ENCODE results near the gene PLA2G4A. TPM values are rescaled to one million over a fixed set of nuclear protein-coding genes. Genes with fewer than 3 reads are reported as not detected.

Gene PLA2G4A
- total RNA-seq, 1 experiment from 2014 or later, result 3.8 TPM

DNA sequence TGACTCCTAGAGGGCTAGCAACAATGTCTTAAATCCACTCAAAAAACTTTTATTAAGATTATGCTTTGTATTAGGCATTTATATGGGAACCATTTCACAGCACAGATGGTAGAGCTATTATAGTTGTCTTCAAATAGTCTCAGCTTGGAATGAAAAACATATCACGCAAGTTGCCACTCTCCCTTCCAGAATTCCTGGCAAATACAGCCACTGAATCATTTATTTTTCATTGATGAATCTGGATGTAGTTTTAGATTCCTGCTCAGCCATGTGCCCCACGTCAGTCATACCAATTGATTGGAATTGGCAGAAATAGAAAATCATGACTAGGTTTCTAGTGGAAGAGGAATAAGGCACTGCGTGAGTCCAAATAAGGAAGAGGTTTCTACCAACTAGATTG, 165.2 kb downstream of the PLA2G4A start:
- TF ChIP-seq, protein P1, sequence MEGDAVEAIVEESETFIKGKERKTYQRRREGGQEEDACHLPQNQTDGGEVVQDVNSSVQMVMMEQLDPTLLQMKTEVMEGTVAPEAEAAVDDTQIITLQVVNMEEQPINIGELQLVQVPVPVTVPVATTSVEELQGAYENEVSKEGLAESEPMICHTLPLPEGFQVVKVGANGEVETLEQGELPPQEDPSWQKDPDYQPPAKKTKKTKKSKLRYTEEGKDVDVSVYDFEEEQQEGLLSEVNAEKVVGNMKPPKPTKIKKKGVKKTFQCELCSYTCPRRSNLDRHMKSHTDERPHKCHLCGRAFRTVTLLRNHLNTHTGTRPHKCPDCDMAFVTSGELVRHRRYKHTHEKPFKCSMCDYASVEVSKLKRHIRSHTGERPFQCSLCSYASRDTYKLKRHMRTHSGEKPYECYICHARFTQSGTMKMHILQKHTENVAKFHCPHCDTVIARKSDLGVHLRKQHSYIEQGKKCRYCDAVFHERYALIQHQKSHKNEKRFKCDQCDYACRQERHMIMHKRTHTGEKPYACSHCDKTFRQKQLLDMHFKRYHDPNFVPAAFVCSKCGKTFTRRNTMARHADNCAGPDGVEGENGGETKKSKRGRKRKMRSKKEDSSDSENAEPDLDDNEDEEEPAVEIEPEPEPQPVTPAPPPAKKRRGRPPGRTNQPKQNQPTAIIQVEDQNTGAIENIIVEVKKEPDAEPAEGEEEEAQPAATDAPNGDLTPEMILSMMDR (IDR thresholded peaks at IDR 0.05; ENCODE audit: unreplicated experiment), result no peak
- intact Hi-C loops (cut with micrococcal nuclease), result no loop called here
- Mint-ChIP-seq H3K27ac (ENCODE audit: low read depth, unreplicated experiment) (no peak overlapping the region), H3K9me3 (ENCODE audit: unreplicated experiment) (no peaks in the 10 kb centered on the region), H3K36me3 (ENCODE audit: insufficient read depth, unreplicated experiment) (no peaks in the 10 kb centered on the region), H3K27me3 (ENCODE audit: insufficient read depth, unreplicated experiment) (no peaks in the 10 kb centered on the region), H3K4me3 (ENCODE audit: unreplicated experiment) (no peak overlapping the region), H3K4me1 (ENCODE audit: insufficient read depth, unreplicated experiment) (no peaks in the 10 kb centered on the region)
- POLR2A ChIA-PET, result interaction anchor here (0.7 to 2.0 kb wide), 2 partner anchors 8 to 64 kb away, joined by 4 to 7 read pairs; no protein-coding TSS in a partner anchor
- CTCF ChIA-PET, result interaction anchor here (0.6 to 3.2 kb wide), 8 partner anchors 8 to 512 kb away, joined by 3 to 19 read pairs (median 4); partner anchors contain the start of gene PTGS2
- no peak for DNase-seq (ENCODE audit: unreplicated experiment)
- BruUV-seq (replicated peaks), result no TSS peak

DNA sequence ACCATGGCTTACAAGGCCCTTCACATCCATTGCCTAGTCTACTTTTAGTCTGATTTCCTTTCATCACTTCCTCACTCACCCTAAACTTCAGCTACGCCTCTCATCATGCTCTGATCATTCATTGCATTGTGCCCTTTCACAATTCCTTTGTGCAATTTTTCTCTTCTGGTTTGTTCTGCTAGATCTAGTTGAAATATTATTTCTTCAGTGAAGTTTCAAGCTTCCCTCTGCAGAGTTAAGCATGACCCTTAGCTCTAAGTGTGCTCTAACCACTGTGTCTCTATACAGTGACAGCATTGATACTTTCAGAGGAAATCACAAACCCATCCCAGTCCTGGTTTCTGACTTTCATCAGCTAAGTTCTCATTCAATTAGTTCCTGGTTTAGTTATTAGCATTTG, 166.1 kb downstream of the PLA2G4A start:
- intact Hi-C loops (cut with micrococcal nuclease), result no loop called here
- Mint-ChIP-seq H3K4me3 (ENCODE audit: unreplicated experiment) (no peak overlapping the region), H3K4me1 (ENCODE audit: insufficient read depth, unreplicated experiment) (no peaks in the 10 kb centered on the region), H3K27me3 (ENCODE audit: insufficient read depth, unreplicated experiment) (no peaks in the 10 kb centered on the region), H3K27ac (ENCODE audit: low read depth, unreplicated experiment) (no peak overlapping the region), H3K9me3 (ENCODE audit: unreplicated experiment) (no peaks in the 10 kb centered on the region), H3K36me3 (ENCODE audit: insufficient read depth, unreplicated experiment) (no peaks in the 10 kb centered on the region)
- POLR2A ChIA-PET, result no interaction called here
- CTCF ChIA-PET, result interaction anchor here (0.6 to 3.2 kb wide), 7 partner anchors 9 to 515 kb away, joined by 3 to 19 read pairs (median 4); no protein-coding TSS in a partner anchor
- no peak for DNase-seq (ENCODE audit: unreplicated experiment)
- BruUV-seq (replicated peaks), result no TSS peak
- TF ChIP-seq, protein P1 (IDR thresholded peaks at IDR 0.05; ENCODE audit: unreplicated experiment), result no peak

DNA sequence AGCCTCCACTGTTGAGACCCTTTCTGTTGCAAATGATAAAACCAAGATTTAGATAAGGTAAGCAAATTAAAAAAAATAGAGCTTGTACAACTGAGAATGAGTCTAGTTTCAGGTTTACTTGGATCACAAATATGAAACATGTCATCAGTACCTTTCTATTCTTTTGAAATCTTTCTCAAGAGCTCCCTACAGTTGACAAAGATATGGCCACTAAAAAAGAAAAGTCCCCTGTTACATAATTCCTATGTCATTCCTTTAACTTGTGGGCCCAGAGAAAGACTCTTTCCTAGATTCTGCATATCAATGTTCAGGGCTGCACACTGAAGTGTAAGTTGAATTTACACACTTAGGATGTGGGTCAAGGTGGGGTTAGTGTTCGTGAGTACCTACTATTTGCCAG, 168.1 kb downstream of the PLA2G4A start:
- H3K9me3 Mint-ChIP-seq (ENCODE audit: unreplicated experiment), result no peaks in the 10 kb centered on the region
- DNase-seq (ENCODE audit: unreplicated experiment), result no peak
- POLR2A ChIA-PET, result interaction anchor here (0.6 to 1.5 kb wide), 2 partner anchors 13 to 471 kb away, joined by 3 to 4 read pairs; no protein-coding TSS in a partner anchor
- TF ChIP-seq, protein P1 (IDR thresholded peaks at IDR 0.05; ENCODE audit: unreplicated experiment), result no peak
- H3K36me3 Mint-ChIP-seq (ENCODE audit: insufficient read depth, unreplicated experiment), result no peaks in the 10 kb centered on the region
- intact Hi-C loops (cut with micrococcal nuclease), result no loop called here
- H3K27me3 Mint-ChIP-seq (ENCODE audit: insufficient read depth, unreplicated experiment), result no peaks in the 10 kb centered on the region
- no peak overlapping the region for H3K4me3 Mint-ChIP-seq (ENCODE audit: unreplicated experiment)
- peaks cover 16% of the 10 kb centered on the region for H3K4me1 Mint-ChIP-seq (ENCODE audit: insufficient read depth, unreplicated experiment)
- H3K27ac Mint-ChIP-seq (ENCODE audit: low read depth, unreplicated experiment), result no peak overlapping the region
- CTCF ChIA-PET, result interaction anchor here (0.9 to 3.2 kb wide), 3 partner anchors 9 to 391 kb away, joined by 3 to 19 read pairs (median 8); no protein-coding TSS in a partner anchor
- BruUV-seq (replicated peaks), result no TSS peak

DNA sequence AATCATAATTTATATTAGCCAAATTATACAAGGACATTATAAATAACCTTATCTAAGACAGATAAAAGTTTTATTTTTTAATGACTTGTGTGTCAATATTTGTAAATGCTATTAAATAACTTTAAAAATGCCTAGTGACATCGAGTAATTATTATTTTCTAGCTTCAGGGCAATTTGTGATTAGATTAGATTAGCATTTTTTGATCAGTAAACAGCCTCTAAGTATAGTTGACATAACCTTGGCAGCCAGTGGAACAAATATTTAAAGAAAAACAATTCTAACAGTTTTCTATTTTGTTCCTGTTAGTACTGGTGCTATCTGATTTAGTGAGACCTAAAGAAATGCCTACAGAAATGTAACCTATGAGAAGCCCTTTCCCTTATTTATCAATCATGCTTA, 169.1 kb downstream of the PLA2G4A start:
- H3K27ac Mint-ChIP-seq (ENCODE audit: low read depth, unreplicated experiment), result no peak overlapping the region
- no peaks in the 10 kb centered on the region for H3K27me3 Mint-ChIP-seq (ENCODE audit: insufficient read depth, unreplicated experiment)
- no TSS peak for BruUV-seq (replicated peaks)
- H3K36me3 Mint-ChIP-seq (ENCODE audit: insufficient read depth, unreplicated experiment), result no peaks in the 10 kb centered on the region
- ChIA-PET CTCF (interaction anchor here (0.5 to 1.5 kb wide), 6 partner anchors 9 to 388 kb away, joined by 3 to 11 read pairs (median 4); no protein-coding TSS in a partner anchor), POLR2A (interaction anchor here (1.5 kb wide), 1 partner anchor 12 kb away, joined by 4 read pairs; no protein-coding TSS in a partner anchor)
- H3K9me3 Mint-ChIP-seq (ENCODE audit: unreplicated experiment), result no peaks in the 10 kb centered on the region
- intact Hi-C loops (cut with micrococcal nuclease), result no loop called here
- no peak for DNase-seq (ENCODE audit: unreplicated experiment)
- H3K4me1 Mint-ChIP-seq (ENCODE audit: insufficient read depth, unreplicated experiment), result peaks cover 24% of the 10 kb centered on the region
- TF ChIP-seq, protein P1 (IDR thresholded peaks at IDR 0.05; ENCODE audit: unreplicated experiment), result no peak
- H3K4me3 Mint-ChIP-seq (ENCODE audit: unreplicated experiment), result no peak overlapping the region

All from MCF 10A (cell line).